Measurements from ENCODE around the gene CGB3.
"Not testable (repeated sequence)": the region's sequence is repeated elsewhere in the genome, so short reads cannot be mapped to it uniquely, and the experiment has no call there.

CGB3 gene

DNA sequence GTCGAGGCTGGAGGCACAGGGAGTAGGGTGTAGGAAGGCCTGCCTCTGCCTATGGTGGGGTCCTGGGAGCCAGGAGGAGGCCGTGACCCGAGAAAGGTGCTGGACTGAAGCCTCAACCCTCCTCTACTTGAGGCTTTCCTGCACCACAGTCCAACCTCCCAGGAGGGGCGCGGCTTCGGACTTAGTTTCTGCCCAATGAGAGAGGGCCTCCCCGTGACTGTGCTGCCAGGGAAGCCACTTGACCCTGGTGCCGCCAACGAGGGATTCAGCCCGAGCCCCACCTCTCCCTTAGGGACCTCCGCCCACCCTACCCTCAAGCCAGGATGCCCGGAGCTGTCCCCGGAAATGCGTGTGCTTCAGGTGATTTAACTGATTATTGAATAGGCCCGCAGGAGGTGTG is at the start of gene CGB3:
Gene CGB3 (minus strand): TSS at position 101 of the 400 bp plus-strand sequence. CDS start 362 bp downstream, outside the sequence.
- CTCF ChIA-PET; POLR2A ChIA-PET; DNase-seq (ENCODE audit: extremely low spot score): not testable (repeated sequence)

DNA sequence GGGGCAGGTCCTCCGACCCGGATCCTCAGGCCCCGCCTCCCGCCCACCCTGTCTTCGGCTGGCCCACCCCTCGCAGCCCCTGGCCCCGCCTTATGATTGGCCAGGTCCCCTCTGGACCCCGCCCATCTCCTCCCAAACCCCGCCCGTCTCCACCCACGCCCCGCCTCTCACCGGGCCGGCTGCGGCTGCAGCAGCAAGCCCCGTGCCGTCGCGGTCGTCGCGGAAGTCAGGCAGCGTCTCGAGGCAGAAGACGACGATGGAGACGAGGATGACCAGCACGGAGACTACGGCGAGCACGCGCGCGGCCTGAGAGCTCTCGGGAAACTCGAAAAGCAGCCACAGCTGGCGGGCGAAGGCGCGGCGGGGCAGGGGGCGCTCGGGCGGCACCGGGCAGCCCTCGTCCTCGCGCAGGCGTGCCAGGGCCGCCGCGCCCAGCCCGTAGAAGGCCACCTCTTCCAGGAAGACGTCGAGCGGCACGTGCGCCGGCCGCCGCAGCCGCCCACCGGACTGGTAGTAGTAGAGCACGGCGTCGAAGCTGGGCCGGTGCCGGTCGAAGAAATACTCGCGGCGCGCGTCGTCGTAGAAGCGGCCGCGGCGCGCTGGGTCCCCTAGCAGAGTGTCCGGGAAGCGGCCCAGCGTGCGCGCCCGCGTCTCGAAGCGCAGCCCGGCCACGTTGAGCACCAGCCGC is 47.9 kb upstream of the CGB3 start:
- CTCF ChIA-PET, result interaction anchor here (1.6 to 3.0 kb wide), 2 partner anchors 12 to 74 kb away, joined by 4 to 13 read pairs; no protein-coding TSS in a partner anchor
- TF ChIP-seq, protein P1, sequence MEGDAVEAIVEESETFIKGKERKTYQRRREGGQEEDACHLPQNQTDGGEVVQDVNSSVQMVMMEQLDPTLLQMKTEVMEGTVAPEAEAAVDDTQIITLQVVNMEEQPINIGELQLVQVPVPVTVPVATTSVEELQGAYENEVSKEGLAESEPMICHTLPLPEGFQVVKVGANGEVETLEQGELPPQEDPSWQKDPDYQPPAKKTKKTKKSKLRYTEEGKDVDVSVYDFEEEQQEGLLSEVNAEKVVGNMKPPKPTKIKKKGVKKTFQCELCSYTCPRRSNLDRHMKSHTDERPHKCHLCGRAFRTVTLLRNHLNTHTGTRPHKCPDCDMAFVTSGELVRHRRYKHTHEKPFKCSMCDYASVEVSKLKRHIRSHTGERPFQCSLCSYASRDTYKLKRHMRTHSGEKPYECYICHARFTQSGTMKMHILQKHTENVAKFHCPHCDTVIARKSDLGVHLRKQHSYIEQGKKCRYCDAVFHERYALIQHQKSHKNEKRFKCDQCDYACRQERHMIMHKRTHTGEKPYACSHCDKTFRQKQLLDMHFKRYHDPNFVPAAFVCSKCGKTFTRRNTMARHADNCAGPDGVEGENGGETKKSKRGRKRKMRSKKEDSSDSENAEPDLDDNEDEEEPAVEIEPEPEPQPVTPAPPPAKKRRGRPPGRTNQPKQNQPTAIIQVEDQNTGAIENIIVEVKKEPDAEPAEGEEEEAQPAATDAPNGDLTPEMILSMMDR (IDR thresholded peaks at IDR 0.05; ENCODE audit: control extremely low read depth, extremely low read depth, low read depth, missing control alignments), result no peak
- POLR2A ChIA-PET, result no interaction called here
- DNase-seq (ENCODE audit: extremely low spot score), result no peak

DNA sequence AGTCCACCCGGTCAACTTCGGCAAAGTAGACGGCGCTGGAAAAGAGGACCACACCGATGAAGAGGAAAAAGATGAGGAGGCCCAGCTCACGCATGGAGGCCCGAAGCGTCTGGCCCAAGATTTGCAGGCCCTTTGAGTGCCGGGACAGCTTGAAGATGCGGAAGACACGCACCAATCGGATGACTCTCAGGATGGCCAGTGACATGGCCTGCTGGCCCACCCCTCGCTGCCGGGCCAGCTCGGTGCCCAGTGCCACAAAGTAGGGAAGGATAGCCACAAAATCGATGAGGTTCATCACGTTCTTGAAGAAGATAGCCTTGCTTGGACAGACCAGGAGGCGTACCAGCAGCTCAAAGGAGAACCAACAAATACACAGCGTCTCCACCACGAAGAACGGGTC is 46.3 kb upstream of the CGB3 start:
- no peak for DNase-seq (ENCODE audit: extremely low spot score)
- ChIA-PET CTCF (interaction anchor here (1.2 to 3.9 kb wide), 6 partner anchors 10 to 275 kb away, joined by 3 to 13 read pairs (median 4); no protein-coding TSS in a partner anchor), POLR2A (interaction anchor here (0.6 kb wide), 1 partner anchor 20 kb away, joined by 4 read pairs; no protein-coding TSS in a partner anchor)
- TF ChIP-seq, protein P1 (IDR thresholded peaks at IDR 0.05; ENCODE audit: control extremely low read depth, extremely low read depth, low read depth, missing control alignments), result no peak

DNA sequence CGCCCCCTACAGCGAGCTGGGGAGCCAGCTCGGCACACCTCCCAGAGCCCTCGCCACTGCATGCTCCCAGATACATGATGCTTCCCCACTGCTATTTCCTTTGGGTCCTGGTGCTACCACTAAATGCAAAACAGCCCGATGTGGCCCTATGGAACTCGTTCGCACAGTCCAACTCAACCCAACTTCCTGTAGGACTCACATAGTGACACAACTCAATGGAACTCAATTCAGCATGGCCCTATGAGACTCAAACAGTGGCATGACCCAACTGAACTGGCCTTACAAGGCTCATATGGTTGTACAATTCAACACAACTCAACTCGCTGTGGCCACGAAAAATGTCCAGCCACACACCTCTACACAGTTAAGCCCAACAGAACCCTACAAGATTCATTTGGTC is 44.9 kb upstream of the CGB3 start:
- ChIA-PET POLR2A (no interaction called here), CTCF (interaction anchor here (1.0 to 3.9 kb wide), 5 partner anchors 9 to 273 kb away, joined by 3 to 13 read pairs (median 4); no protein-coding TSS in a partner anchor)
- DNase-seq (ENCODE audit: extremely low spot score), result no peak
- TF ChIP-seq, protein P1 (IDR thresholded peaks at IDR 0.05; ENCODE audit: control extremely low read depth, extremely low read depth, low read depth, missing control alignments), result no peak

DNA sequence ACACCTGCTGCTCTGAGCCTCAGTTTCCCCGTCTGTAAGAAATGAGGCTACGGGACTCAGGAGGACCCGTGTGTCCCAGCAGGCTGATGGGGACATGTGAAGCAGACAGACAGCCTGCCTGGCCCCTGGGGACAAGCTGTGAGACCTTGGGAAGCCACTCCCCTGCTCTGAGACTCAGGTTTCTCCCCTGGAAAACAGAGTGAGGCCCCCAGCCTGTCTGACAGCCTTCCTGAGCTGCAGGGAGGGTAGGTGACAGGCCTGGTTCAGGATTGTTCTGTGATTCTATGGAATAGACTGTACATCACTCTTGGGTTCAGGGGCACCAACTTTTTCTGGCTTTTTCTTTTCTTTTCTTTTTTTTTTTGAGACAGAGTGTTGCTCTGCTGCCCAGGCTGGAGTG is 43.4 kb upstream of the CGB3 start:
- DNase-seq (ENCODE audit: extremely low spot score), result no peak
- CTCF ChIA-PET, result interaction anchor here (3.9 kb wide), 1 partner anchor 30 kb away, joined by 13 read pairs; no protein-coding TSS in a partner anchor
- POLR2A ChIA-PET, result no interaction called here
- TF ChIP-seq, protein P1 (IDR thresholded peaks at IDR 0.05; ENCODE audit: control extremely low read depth, extremely low read depth, low read depth, missing control alignments), result no peak

DNA sequence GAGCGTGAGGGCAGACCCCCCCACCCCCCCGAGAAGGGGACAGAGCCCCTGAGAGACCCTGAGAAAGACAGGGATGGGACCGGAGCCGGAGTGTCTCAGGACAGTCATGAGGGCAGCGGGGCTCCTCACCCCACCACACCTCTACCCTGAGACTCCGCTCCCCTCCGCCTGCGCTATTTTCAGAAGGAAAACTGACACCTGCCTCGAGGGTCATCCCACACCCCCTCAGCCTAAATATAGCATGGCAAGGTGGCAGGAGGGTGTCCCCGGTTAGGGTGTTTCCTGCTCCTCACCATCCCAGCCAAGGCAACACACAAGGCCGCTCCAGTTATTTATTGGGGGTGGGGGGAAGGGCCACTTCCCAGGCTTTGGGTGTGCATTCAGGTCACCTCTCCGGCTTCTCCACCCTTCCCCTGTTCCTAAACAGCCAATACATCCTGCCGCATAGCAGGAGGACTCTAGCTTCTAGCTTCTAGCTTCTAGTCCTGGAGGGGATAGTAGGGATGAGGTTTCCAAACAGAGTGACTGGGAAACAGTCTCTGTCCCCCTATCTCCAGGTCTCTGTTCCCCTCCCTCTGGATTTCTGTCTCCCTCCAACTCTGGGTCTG is 41.9 kb upstream of the CGB3 start:
- DNase-seq (ENCODE audit: extremely low spot score), result no peak
- TF ChIP-seq, protein P1 (IDR thresholded peaks at IDR 0.05; ENCODE audit: control extremely low read depth, extremely low read depth, low read depth, missing control alignments), result no peak
- ChIA-PET CTCF (interaction anchor here (1.2 kb wide), 1 partner anchor 8 kb away, joined by 3 read pairs; no protein-coding TSS in a partner anchor), POLR2A (no interaction called here)
